Neuronal stem cell (in vitro differentiated cells): ENCODE measurements around the gene DENND2C.

Experiments
- DNase-seq: peaks from one replicate; pipeline ENCODE4 v3.0.0-alpha.2; 2013; ENCODE audit warnings: low spot score
- H2AFZ ChIP-seq: one replicate; pipeline ENCODE4 v1.6.1; 2013; ENCODE audit warnings: mild to moderate bottlenecking, low read length, inconsistent platforms
- H2AK5ac ChIP-seq: 2 replicates; pipeline ENCODE4 v1.6.1; 2013; ENCODE audit warnings: low read depth, mild to moderate bottlenecking, inconsistent platforms, low read length, moderate library complexity, mixed read lengths
- H2BK120ac ChIP-seq: 2 replicates; pipeline ENCODE4 v1.6.1; 2013; ENCODE audit warnings: low read depth, mild to moderate bottlenecking, inconsistent platforms, low read length, moderate library complexity, mixed read lengths
- H2BK12ac ChIP-seq: one replicate; pipeline ENCODE4 v1.6.1; 2013; ENCODE audit warnings: low read length, inconsistent platforms
- H2BK15ac ChIP-seq: 2 replicates; pipeline ENCODE4 v1.6.1; 2013; ENCODE audit warnings: mild to moderate bottlenecking, low read length, inconsistent platforms, mixed read lengths
- H2BK5ac ChIP-seq: one replicate; pipeline ENCODE4 v1.6.1; 2013; ENCODE audit warnings: inconsistent platforms, mild to moderate bottlenecking, low read length, moderate library complexity
- H3K14ac ChIP-seq: one replicate; pipeline ENCODE4 v1.6.1; 2013; ENCODE audit warnings: low read length, inconsistent platforms
- H3K18ac ChIP-seq: 2 replicates; pipeline ENCODE4 v1.6.1; 2013; ENCODE audit warnings: low read length, inconsistent platforms
- H3K23ac ChIP-seq: 2 replicates; pipeline ENCODE4 v1.6.1; 2013; ENCODE audit warnings: low read depth, mild to moderate bottlenecking, mixed read lengths, low read length, inconsistent platforms; ENCODE audit not compliant: poor library complexity
- H3K27ac ChIP-seq: replicated peaks from 3 replicates; pipeline ENCODE4 v1.5.1; 2013; ENCODE audit warnings: low read length, inconsistent platforms
- H3K27me3 ChIP-seq, 3 experiments: 2 replicates each; pipeline ENCODE4 v1.6.1; 2013; ENCODE audit warnings: low read length in 3 of 3, mild to moderate bottlenecking in 2 of 3, inconsistent platforms in 1 of 3, low read depth in 1 of 3, mixed read lengths in 1 of 3, moderate library complexity in 1 of 3; ENCODE audit not compliant: control insufficient read depth in 3 of 3, insufficient read depth in 3 of 3
- H3K36me3 ChIP-seq, 2 donors: replicated peaks in 1 of 2; 2 replicates each; pipeline ENCODE4 v1.6.1; 2013; ENCODE audit warnings: low read length in 2 of 2; ENCODE audit not compliant: control insufficient read depth in 2 of 2, insufficient read depth in 2 of 2
- H3K4ac ChIP-seq: 2 replicates; pipeline ENCODE4 v1.6.1; 2013; ENCODE audit warnings: inconsistent platforms, mild to moderate bottlenecking, low read length, moderate library complexity
- H3K4me1 ChIP-seq, 2 donors: 1 replicate in 1 of 2; 2 replicates in 1 of 2; pipeline ENCODE4 v1.6.1; 2013; ENCODE audit warnings: low read length in 2 of 2, low read depth in 1 of 2; ENCODE audit not compliant: control insufficient read depth in 2 of 2, insufficient read depth in 1 of 2
- H3K4me2 ChIP-seq: one replicate; pipeline ENCODE4 v1.6.1; 2013; ENCODE audit warnings: mild to moderate bottlenecking, low read length, inconsistent platforms; ENCODE audit not compliant: insufficient read depth, poor library complexity, severe bottlenecking
- H3K4me3 ChIP-seq, 2 donors: 2 replicates each; pipeline ENCODE4 v1.5.1; 2013; ENCODE audit warnings: low read length in 2 of 2, mild to moderate bottlenecking in 2 of 2, inconsistent platforms in 1 of 2, moderate library complexity in 1 of 2
- H3K79me1 ChIP-seq: one replicate; pipeline ENCODE4 v1.6.1; 2013; ENCODE audit warnings: low read depth, mild to moderate bottlenecking, inconsistent platforms, low read length, moderate library complexity
- H3K9ac ChIP-seq: one replicate; pipeline ENCODE4 v1.6.1; 2013; ENCODE audit warnings: mild to moderate bottlenecking, low read depth, low read length, inconsistent platforms; ENCODE audit not compliant: poor library complexity
- H3K9me3 ChIP-seq, 2 donors: replicated peaks in 1 of 2; 2 replicates each; pipeline versions ENCODE3 to v1.6.1; 2013; ENCODE audit warnings: low read length in 2 of 2, mild to moderate bottlenecking in 2 of 2, inconsistent platforms in 1 of 2, low read depth in 1 of 2, mixed read lengths in 1 of 2, moderate library complexity in 1 of 2; ENCODE audit not compliant: control insufficient read depth in 2 of 2, insufficient read depth in 1 of 2
- H4K8ac ChIP-seq: one replicate; pipeline ENCODE4 v1.6.1; 2013; ENCODE audit warnings: low read depth, mild to moderate bottlenecking, inconsistent platforms, low read length, moderate library complexity
- H4K91ac ChIP-seq: one replicate; pipeline ENCODE4 v1.6.1; 2013; ENCODE audit warnings: low read length, low read depth, mild to moderate bottlenecking, inconsistent platforms; ENCODE audit not compliant: poor library complexity
- WGBS, 2 donors: extraction: QIAGEN DNeasy Blood & Tissue Kit; methylation state at CpG; one replicate each; pipeline ENCODE4 v1.1.7; 2013; ENCODE audit warnings: missing lambda C conversion rate in 2 of 2, mixed read lengths in 1 of 2; ENCODE audit not compliant: insufficient read length in 2 of 2, insufficient replicate concordance in 1 of 2; ENCODE audit errors: extremely low coverage in 2 of 2; 5-methylcytosine and 5-hydroxymethylcytosine counted together

DENND2C gene

GRCh38 chr1:114668373-114668772 lies 1.5 kb downstream of the DENND2C start:
- 100% methylated on average over 2 to 3 of the region's 4 CpGs for WGBS, 2 donors
- Histone ChIP-seq H3K9me3 (no peaks in the 10 kb centered on the region), H2BK5ac (no peak overlapping the region), H3K4ac (no peak overlapping the region), H3K4me3 (no peak overlapping the region), H2BK12ac (no peak overlapping the region), H4K91ac (no peak overlapping the region), H3K79me1 (no peaks in the 10 kb centered on the region), H2BK120ac (no peak overlapping the region), H3K36me3 (no peaks in the 10 kb centered on the region), H2AK5ac (no peak overlapping the region), H3K14ac (no peak overlapping the region), H4K8ac (no peak overlapping the region), H2BK15ac (no peak overlapping the region), H2AFZ (no peak overlapping the region), H3K23ac (no peak overlapping the region), H3K9ac (no peak overlapping the region), H3K4me2 (no peak overlapping the region), H3K18ac (no peak overlapping the region), H3K27ac (no peak overlapping the region), H3K27me3 (peaks cover 0 to 76% (median 18%) of the 10 kb centered on the region in 3 experiments), H3K4me1 (peaks cover 0 to 4% of the 10 kb centered on the region in 2 donors)
- DNase-seq: no peak

DNA sequence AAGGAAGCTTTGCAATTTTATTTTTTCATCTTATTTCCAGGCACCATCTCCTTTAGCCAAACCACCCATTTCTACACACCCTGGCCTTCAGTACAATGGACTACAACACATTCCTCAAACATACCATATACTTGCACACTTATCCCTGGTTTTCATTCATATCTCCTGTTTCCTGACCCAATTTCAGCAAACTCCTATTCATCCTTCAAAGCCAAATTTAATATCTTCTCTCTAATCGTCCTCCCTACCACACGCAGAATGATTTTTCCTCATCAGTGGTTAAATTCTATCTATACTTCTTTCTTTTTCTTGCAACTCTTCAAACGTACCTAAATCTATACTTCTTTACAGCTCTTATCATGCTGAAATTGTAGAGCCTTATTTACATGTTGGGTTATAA lies 2.9 kb downstream of the DENND2C start:
- Histone ChIP-seq H3K27me3 (peaks cover 0 to 61% (median 17%) of the 10 kb centered on the region in 3 experiments), H4K8ac (no peak overlapping the region), H3K4me3 (no peak overlapping the region), H3K9ac (no peak overlapping the region), H2AFZ (no peak overlapping the region), H3K4me1 (peaks cover 0 to 4% of the 10 kb centered on the region in 2 donors), H2BK12ac (no peak overlapping the region), H3K4me2 (no peak overlapping the region), H2AK5ac (no peak overlapping the region), H3K27ac (no peak overlapping the region), H3K9me3 (no peaks in the 10 kb centered on the region), H4K91ac (no peak overlapping the region), H3K4ac (no peak overlapping the region), H3K18ac (no peak overlapping the region), H2BK5ac (no peak overlapping the region), H3K36me3 (no peaks in the 10 kb centered on the region), H3K79me1 (no peaks in the 10 kb centered on the region), H3K14ac (no peak overlapping the region), H3K23ac (no peak overlapping the region), H2BK120ac (no peak overlapping the region), H2BK15ac (no peak overlapping the region)
- 100% methylated on average over 1 to 3 of the region's 3 CpGs for WGBS, 2 donors
- DNase-seq: no peak

DNA sequence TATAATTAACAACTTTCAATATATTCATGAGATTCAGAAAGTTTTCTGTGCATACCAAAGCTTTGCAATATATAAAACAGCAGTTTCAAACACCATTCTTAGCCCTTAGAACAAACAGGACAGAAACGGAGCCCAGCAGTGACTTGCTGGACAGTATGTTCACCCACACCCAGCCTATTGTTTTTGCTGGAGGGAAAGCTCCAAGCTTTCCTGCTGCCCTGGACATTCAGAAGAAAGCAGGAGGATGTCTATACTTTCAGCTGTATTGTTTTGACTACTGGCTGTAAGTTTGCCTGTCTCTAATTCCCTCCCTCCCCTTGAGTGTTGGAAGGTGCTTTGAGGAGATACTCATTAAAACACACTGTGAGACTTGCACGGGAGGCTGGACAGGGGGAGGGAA lies 9.6 kb downstream of the DENND2C start:
- Histone ChIP-seq H3K4me3 (no peak overlapping the region), H4K8ac (no peak overlapping the region), H3K14ac (no peak overlapping the region), H4K91ac (no peak overlapping the region), H3K9ac (no peak overlapping the region), H2BK15ac (no peak overlapping the region), H2BK120ac (no peak overlapping the region), H2BK12ac (no peak overlapping the region), H2AFZ (peak overlapping the region; percentile 72), H2AK5ac (no peak overlapping the region), H3K4me1 (peaks cover 0 to 4% of the 10 kb centered on the region in 2 donors), H3K18ac (no peak overlapping the region), H3K4ac (no peak overlapping the region), H3K27ac (no peak overlapping the region), H3K36me3 (no peaks in the 10 kb centered on the region), H3K4me2 (no peak overlapping the region), H3K27me3 (peaks cover 0 to 5% (median 0%) of the 10 kb centered on the region in 3 experiments), H3K23ac (no peak overlapping the region), H3K9me3 (no peaks in the 10 kb centered on the region), H3K79me1 (no peaks in the 10 kb centered on the region), H2BK5ac (no peak overlapping the region)
- peak; percentile 8 for DNase-seq
- WGBS, 2 donors: no CpG with 5 or more reads among the region's 2 CpGs

DNA sequence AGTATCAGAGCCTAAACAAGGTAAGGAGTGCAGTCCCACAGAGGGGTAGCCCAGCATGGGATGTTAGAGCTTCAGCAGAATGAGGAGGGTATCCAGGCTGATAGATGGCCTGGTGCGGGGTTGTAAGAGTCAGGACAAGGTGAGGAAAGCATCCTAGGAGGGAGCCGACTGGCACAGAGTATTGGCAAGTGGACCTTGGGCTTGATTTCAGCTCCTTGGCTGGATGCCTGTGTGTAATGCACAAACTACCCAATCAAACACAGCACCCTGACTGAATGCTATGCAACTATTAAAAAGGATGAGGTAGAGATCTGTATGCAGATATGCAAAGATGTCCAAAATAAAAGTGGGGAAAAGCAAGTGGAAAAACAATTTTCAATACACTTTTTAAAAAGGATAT lies 18.0 kb downstream of the DENND2C start:
- Histone ChIP-seq H3K18ac (no peak overlapping the region), H2BK12ac (no peak overlapping the region), H3K4me1 (no peaks in the 10 kb centered on the region), H3K27me3 (no peaks in the 10 kb centered on the region), H4K8ac (no peak overlapping the region), H3K36me3 (no peaks in the 10 kb centered on the region), H3K4me2 (no peak overlapping the region), H2AFZ (no peak overlapping the region), H3K23ac (no peak overlapping the region), H3K4ac (no peak overlapping the region), H2BK15ac (no peak overlapping the region), H2BK5ac (no peak overlapping the region), H3K4me3 (no peak overlapping the region), H3K14ac (no peak overlapping the region), H2AK5ac (no peak overlapping the region), H3K9me3 (no peaks in the 10 kb centered on the region), H3K79me1 (no peaks in the 10 kb centered on the region), H4K91ac (no peak overlapping the region), H3K9ac (no peak overlapping the region), H3K27ac (no peak overlapping the region), H2BK120ac (no peak overlapping the region)
- no peak for DNase-seq
- no CpG with 5 or more reads among the region's 2 CpGs for WGBS, 2 donors
